Osteoblast (primary cell): ENCODE measurements around the gene TMEM61. TPM values are rescaled to one million over a fixed set of nuclear protein-coding genes. Genes with fewer than 3 reads are reported as not detected.

Source experiments
- DNase-seq: peaks from one replicate; pipeline ENCODE4 v3.0.0; 2011; ENCODE audit warnings: low spot score, mixed read lengths; ENCODE audit not compliant: insufficient read length; ENCODE audit errors: missing footprints
- H2AFZ ChIP-seq: 2 replicates; pipeline ENCODE4 v1.6.0; 2011; ENCODE audit warnings: mild to moderate bottlenecking, low read length
- H3K27ac ChIP-seq: 2 replicates; pipeline ENCODE4 v1.5.1; 2011; ENCODE audit warnings: mild to moderate bottlenecking, low read depth, low read length, moderate library complexity
- H3K27me3 ChIP-seq: 2 replicates; pipeline ENCODE4 v1.6.0; 2012; ENCODE audit warnings: mild to moderate bottlenecking, control low read depth, inconsistent platforms, low read length, moderate library complexity; ENCODE audit not compliant: insufficient read depth
- H3K36me3 ChIP-seq: 2 replicates; pipeline ENCODE4 v1.5.1; 2011; ENCODE audit warnings: mild to moderate bottlenecking, low read length, control low read depth, moderate library complexity; ENCODE audit not compliant: insufficient read depth
- H3K4me1 ChIP-seq: 2 replicates; pipeline ENCODE4 v1.5.1; 2011; ENCODE audit warnings: mild to moderate bottlenecking, low read length, control low read depth, moderate library complexity; ENCODE audit not compliant: insufficient read depth
- H3K4me2 ChIP-seq: 2 replicates; pipeline ENCODE4 v1.6.0; 2011; ENCODE audit warnings: mild to moderate bottlenecking, low read length; ENCODE audit not compliant: insufficient read depth
- H3K4me3 ChIP-seq: fragments of 200-600 bp; sonication (generic); 3 replicates; pipeline ENCODE4 v1.5.1; 2012; ENCODE audit warnings: mild to moderate bottlenecking, low read length, inconsistent platforms; ENCODE audit not compliant: insufficient read depth
- H3K79me2 ChIP-seq: 2 replicates; pipeline ENCODE4 v1.6.0; 2012; ENCODE audit warnings: mild to moderate bottlenecking, low read length, control low read depth, inconsistent platforms; ENCODE audit not compliant: insufficient read depth
- H3K9me3 ChIP-seq: 2 replicates; pipeline ENCODE4 v1.5.1; 2011; ENCODE audit warnings: low read depth, low read length, control low read depth
- H4K20me1 ChIP-seq: 2 replicates; pipeline ENCODE4 v1.6.0; 2012; ENCODE audit warnings: mild to moderate bottlenecking, low read length, control low read depth; ENCODE audit not compliant: insufficient read depth
- total RNA-seq: library from RNA; depleted of rRNA; stranded (reverse); fragments of >200 nt; gene quantifications from 2 replicates; pipeline ENCODE4 v1.2.3, GENCODE V29; 2012
- TF ChIP-seq, protein P1 (sequence below): IDR thresholded peaks from 2 replicates; pipeline ENCODE4 v1.5.1; 2011; ENCODE audit warnings: mild to moderate bottlenecking, low read depth, low read length, moderate library complexity; ENCODE audit errors: extremely low read depth

Gene TMEM61
- total RNA-seq, 1 donor = not detected

GRCh38 chr1:54998677-54999076 is 18.2 kb downstream of the TMEM61 start, which contains the start of gene BSND:
TSS of gene BSND (plus strand) at chr1:54998933. CDS start at chr1:54999187, 254 bp downstream.
- no peak within 1 kb of the TSS for H2AFZ ChIP-seq
- TF ChIP-seq, protein P1, sequence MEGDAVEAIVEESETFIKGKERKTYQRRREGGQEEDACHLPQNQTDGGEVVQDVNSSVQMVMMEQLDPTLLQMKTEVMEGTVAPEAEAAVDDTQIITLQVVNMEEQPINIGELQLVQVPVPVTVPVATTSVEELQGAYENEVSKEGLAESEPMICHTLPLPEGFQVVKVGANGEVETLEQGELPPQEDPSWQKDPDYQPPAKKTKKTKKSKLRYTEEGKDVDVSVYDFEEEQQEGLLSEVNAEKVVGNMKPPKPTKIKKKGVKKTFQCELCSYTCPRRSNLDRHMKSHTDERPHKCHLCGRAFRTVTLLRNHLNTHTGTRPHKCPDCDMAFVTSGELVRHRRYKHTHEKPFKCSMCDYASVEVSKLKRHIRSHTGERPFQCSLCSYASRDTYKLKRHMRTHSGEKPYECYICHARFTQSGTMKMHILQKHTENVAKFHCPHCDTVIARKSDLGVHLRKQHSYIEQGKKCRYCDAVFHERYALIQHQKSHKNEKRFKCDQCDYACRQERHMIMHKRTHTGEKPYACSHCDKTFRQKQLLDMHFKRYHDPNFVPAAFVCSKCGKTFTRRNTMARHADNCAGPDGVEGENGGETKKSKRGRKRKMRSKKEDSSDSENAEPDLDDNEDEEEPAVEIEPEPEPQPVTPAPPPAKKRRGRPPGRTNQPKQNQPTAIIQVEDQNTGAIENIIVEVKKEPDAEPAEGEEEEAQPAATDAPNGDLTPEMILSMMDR = no peak

GRCh38 chr1:55000110-55001085 is 20.0 kb downstream of the TMEM61 start:
- H3K36me3 ChIP-seq = no peaks in the 10 kb centered on the region
- H3K27me3 ChIP-seq = peaks cover 31% of the 10 kb centered on the region
- no peaks in the 10 kb centered on the region for H3K4me1 ChIP-seq
- no peak overlapping the region for H3K4me2 ChIP-seq
- no peak overlapping the region for H2AFZ ChIP-seq
- peak; percentile 48 for DNase-seq
- no peaks in the 10 kb centered on the region for H4K20me1 ChIP-seq
- H3K79me2 ChIP-seq = no peaks in the 10 kb centered on the region
- no peaks in the 10 kb centered on the region for H3K9me3 ChIP-seq
- TF ChIP-seq, protein P1 = no peak
- no peak overlapping the region for H3K4me3 ChIP-seq
- no peak overlapping the region for H3K27ac ChIP-seq

More at GRCh38 chr1:54998677-54999076, 18.2 kb downstream of the TMEM61 start, which contains the start of gene BSND:
- Histone ChIP-seq H3K27ac (no peak within 1 kb of the TSS), H3K4me2 (no peak within 1 kb of the TSS), H3K79me2 (no peaks in the 10 kb centered on the region), H3K27me3 (peaks cover 38% of the 10 kb centered on the region), H3K4me1 (no peaks in the 10 kb centered on the region), H3K9me3 (no peaks in the 10 kb centered on the region), H3K4me3 (no peak within 1 kb of the TSS), H3K36me3 (no peaks in the 10 kb centered on the region), H4K20me1 (no peaks in the 10 kb centered on the region)
- no peak for DNase-seq

DNA sequence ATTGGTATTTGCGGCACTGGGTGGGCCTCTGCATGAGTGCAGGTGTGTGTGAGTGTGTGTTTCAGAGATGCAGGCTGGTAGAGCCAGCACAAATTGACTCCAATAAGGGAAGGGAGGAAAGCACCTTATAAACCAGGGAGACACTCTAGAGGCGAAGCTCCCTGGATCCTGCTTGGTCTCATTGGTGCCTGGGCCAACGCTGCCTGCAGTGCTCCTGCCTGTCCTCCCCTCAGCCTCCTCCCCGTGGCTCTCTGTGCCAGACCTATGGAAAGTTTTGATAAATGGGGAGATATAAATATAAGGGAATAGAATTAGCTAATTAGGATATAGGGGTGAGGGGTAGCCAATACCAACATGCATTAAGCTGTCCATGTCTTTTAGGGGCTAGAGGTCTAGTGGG is 20.9 kb downstream of the TMEM61 start:
- Histone ChIP-seq H3K36me3 (no peaks in the 10 kb centered on the region), H3K4me3 (no peak overlapping the region), H2AFZ (no peak overlapping the region), H3K9me3 (no peaks in the 10 kb centered on the region), H3K27me3 (peaks cover 25% of the 10 kb centered on the region), H3K4me1 (no peaks in the 10 kb centered on the region), H4K20me1 (no peaks in the 10 kb centered on the region), H3K4me2 (no peak overlapping the region), H3K79me2 (no peaks in the 10 kb centered on the region), H3K27ac (no peak overlapping the region)
- DNase-seq = no peak
- TF ChIP-seq, protein P1 = no peak

- H3K36me3 ChIP-seq = no peaks in the 10 kb centered on the region
- no peaks in the 10 kb centered on the region for H4K20me1 ChIP-seq
- DNase-seq = peak; percentile 41
- TF ChIP-seq, protein P1 = no peak
- no peak overlapping the region for H3K4me2 ChIP-seq
- no peak overlapping the region for H3K27ac ChIP-seq
- no peak overlapping the region for H2AFZ ChIP-seq
- no peaks in the 10 kb centered on the region for H3K79me2 ChIP-seq
- H3K27me3 ChIP-seq = peaks cover 13% of the 10 kb centered on the region
- no peak overlapping the region for H3K4me3 ChIP-seq
- H3K4me1 ChIP-seq = peaks cover 5% of the 10 kb centered on the region
- no peaks in the 10 kb centered on the region for H3K9me3 ChIP-seq
Measured at GRCh38 chr1:55002686-55003085, 22.3 kb downstream of the TMEM61 start.
